Activated T-cell treated with anti-CD3 and anti-CD28 coated beads for 24 hours (primary cell): Measurements from ENCODE around the gene NOXA1.
A peak's percentile ranks its signal among the peaks of the same experiment; 100 is the strongest.
"Not testable (repeated sequence)": the region's sequence is repeated elsewhere in the genome, so short reads cannot be mapped to it uniquely, and the experiment has no call there.

Source experiments
- DNase-seq: peaks from one replicate; pipeline ENCODE4 v3.0.0-alpha.2; 2020; ENCODE audit warnings: low read depth

Gene NOXA1

DNA sequence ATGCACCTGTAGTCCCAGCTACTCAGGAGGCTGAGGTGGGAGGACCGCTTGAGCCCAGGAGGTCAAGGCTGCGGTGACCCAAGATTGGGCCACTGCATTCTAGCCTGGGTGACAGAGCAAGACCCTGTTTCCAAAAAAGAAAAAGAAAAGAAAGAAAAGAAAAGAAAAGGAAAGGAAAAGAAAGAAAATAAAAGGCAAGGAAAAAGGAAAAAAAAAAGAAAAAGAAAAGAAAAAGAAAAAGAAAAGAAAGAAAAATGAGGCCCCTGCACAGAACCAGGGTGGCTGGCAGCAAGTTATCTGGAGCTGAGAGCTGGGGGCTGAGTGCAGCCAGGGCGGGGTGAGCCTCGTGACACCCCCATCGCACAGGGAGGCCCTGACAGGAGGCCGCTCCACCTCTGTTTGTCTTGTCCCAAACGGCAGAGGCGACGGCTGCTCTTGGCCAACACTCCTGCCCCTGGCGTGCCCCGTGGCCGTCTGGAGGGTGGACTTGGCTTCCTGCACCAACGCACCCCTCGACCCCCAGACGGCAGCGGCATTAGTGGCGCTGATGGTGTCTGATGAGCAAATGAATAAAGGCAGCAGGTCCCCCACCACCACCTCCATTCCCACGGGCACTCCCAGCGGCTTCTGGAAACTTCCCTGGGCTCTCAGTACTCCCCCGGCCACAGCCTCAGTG is 17.0 kb upstream of the NOXA1 start:
- DNase-seq: no peak

DNA sequence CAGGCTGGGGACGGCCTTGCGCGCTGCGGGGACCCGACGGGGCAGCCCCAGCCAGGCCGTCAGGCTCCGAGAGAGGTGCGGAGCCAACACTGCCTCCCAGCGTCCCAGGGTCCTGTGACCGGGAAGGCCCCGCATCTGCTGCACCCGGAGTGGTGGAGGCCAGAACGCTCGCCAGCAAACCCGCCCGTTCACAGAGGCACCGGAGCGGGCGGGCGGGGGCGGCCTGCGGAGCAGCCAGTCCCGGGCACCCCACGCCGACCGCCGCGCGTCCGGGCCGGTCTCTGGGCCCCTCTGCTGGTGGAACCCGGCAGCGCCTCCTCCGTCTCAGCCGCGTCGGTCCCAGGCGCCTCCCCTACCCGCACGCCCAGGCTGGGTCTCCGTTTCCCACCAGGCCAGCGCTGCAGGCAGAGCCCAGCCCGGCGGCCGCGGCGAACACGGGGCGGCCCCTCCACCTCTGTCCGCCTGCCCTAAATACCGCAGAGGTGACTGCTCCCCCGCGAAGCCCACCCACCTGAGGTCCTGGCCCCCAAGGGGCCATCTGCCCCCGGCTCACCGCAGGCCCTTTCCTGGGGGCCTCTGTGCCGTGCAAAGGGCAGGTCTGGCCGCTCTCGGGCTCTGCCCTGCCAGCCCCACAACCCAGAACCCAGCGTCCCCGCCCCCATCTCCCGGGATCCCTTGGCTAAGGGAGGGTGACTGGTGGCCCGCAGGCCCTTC is 16.2 kb upstream of the NOXA1 start:
- DNase-seq: peak; percentile 46

GRCh38 chr9:137407590-137408300 is 15.4 kb upstream of the NOXA1 start:
- no peak for DNase-seq

DNA sequence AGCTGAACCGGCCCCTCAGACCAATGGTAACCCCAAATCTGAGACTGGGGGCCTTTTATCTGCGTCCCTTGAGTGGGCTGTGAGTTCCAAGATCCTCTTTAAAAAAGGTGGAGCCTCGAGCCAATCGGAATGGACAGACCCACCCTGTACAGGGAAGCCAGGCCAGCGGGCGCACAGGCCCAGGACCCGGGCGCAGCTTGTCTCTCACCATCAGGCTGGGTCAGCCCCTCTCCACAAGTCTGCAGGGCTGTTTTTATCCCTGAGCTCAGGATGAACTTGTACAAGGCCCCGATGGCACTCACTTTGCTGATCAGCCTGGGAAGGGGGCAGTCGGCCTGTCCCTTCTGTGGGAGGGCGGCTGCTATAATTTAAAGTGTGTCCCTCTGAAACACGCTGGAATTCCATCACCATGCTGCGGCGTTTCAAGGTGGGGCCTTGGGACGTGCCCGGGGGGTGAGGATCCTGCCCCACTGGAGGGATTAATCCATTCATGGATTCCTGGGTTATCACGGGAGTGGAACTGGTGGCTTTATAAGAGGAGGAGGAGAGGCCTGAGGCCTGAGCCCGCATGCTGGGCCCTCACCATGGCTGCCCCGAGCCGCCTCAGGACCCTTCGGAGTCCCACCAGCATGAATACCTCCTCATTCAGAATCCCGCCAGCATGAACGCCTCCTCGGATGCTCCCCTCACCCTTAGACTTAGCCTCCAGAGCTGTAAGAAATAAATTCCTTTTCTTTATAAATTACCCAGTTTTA is 14.4 kb upstream of the NOXA1 start:
- DNase-seq: no peak

DNA sequence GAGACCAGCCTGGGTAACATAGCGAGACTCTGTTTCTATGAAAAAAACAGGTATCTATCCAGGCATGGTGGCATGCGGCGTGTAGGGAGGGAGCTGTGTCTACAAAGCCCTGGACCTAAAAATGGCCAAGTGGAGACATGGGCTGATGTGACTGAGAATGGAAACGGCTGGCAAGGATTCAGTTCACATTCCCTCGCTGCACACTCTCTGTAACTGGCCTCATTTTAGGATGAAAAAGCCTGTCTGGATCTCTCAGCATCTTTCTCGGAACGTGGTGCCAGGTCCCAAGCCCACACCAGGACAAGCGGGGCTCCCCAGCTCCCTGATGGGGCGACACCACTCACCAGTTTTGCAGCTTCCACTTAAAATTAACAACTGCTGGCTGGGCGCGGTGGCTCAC is 13.7 kb upstream of the NOXA1 start:
- no peak for DNase-seq

DNA sequence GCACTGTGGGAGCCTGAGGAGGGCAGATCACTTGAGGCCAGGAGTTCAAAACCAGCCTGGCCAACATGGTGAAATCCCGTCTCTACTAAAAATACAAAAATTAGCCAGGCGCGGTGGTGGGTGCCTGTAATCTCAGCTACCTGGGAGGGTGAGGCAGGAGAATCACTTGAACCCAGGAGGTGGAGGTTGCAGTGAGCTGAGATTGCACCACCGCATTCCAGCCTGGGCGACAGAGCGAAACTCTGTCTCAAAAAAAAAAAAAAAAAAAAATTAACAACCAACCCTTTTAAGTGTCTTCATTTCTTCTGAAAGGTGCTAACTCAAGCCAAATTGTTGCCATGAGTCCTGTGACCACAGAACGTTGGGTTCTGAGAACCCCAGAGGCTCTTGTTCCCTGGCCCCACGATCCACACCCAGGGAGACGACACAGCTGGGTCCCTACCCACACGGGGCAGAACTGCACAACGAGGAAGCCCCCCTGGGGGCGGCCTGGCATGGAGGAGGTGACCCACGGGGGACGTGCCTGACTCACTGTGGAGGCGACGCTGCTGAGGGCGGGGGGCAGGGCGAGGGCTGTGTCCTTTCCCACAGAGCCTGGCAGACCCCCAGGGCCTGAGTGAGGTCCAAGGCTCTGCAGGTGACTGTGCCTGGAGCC is 12.8 kb upstream of the NOXA1 start:
- DNase-seq: not testable (repeated sequence)

DNA sequence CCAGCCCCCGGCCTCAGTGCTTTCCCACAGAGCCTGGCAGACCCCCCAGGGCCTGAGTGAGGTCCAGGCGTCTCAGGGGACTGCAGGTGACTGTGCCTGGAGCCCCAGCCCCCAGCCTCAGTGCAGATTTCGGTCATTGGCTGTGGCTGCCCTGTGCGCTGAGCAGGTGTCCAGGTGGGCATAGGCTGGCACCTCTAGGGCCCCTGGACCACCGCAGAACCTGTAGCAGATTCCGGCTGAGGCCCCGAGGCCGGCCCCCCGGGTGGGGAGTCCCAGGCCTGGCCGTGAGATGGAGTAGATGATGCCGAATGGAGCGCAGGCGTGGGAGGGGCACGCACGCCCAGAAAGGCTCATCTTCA is 12.3 kb upstream of the NOXA1 start:
- no peak for DNase-seq

DNA sequence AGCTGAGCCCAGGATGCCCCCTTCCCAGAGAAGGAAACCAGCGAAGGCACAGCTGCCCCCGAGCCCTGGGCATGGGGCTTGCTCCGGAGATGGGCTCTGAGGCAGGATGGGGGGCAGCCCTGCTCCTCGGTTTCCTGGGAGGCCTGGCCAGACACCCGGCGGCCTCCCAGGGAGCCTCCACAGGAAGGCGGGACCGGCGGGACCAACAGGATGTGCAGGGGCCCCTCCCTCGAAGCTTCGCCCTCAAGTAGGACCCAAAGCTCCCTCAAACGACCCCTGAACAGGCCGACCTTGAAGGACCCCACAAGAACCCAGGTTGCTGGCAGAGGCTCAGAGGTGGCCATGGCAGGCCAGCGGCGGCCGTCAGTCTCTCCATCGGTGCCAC is 11.9 kb upstream of the NOXA1 start:
- no peak for DNase-seq

DNA sequence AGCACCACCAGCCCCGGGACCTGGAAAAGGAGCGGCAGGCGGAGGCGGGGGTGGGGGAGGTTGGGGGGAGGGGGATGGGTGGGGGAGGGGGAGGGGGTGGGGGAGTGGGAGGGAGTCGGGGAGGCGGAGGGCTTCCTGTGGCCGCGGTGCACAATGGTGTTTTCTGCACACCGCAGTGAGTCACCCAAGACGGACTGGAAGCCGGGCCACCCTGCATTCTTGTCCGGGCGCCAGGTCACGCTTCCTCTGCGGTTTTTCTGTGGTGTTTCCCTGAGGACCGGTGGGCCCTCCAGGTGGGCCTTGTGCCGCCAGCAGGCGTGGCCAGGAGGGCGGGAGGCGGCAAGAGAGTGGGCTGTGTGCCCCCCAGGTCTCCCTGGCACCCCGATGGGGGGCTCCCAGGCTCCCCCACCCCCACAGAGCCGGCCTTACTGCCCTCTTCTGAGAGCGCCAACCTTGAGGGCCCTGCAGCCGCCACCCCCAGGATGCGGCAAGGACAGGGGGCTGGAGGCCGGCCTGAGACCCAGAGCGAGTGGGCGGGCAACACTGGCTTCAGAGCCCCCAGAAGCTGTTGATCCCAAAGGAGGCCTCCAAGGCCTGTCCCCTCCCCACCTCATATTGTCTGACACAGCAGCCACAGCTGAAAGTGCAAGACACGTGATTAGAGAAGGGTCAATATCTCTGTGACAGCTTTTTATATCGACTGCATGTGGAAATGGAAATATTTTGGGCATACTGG is 11.4 kb upstream of the NOXA1 start:
- no peak for DNase-seq

DNA sequence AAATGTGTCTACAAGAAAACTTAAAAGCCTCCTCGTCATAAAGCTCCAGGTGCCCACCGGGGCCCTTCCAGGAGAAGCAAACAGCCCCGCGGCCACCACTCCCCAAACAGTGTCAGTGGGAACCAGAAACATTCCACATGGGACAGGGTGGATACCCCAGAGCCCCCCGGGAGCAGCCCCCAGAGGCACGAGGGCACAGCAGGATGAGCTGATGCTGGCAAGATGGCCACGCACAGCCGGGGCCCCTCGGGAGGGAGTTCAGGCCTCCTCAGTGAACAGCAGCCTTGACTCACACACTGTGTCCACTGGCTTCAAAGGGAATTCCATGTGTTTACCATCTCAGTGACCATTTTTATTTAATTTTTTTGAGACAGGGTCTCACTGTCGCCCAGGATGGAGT is 10.8 kb upstream of the NOXA1 start:
- no peak for DNase-seq

GRCh38 chr9:137415451-137415850 is 7.7 kb upstream of the NOXA1 start:
- no peak for DNase-seq

DNA sequence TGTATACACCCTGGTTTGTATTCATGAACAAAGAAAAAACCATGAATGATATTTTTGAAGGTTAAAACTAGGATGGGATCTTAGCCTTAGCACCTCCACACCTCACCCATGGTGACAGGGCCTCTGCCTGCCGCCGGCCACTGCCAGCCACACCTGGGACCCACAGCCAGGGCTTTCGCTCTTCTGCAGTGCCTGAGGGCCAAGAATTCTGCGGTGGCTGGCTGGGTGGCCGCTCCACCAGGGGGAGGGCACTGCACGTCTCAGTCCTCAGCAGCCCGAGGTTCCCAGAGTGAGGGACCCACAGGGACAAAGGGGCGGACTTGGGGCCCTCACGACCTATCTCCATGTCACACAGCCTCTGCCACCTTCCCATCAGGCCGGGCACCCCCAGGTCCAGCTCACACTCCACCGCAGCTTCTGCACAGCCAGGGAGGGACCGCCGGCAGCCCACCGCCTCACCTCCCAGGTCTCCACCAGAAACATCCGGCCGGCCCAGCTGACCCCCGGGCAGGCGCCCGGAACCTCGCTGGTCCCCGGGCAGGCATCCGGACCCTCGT is 7.1 kb upstream of the NOXA1 start:
- no peak for DNase-seq

GRCh38 chr9:137416563-137417151 is 6.5 kb upstream of the NOXA1 start:
- no peak for DNase-seq

DNA sequence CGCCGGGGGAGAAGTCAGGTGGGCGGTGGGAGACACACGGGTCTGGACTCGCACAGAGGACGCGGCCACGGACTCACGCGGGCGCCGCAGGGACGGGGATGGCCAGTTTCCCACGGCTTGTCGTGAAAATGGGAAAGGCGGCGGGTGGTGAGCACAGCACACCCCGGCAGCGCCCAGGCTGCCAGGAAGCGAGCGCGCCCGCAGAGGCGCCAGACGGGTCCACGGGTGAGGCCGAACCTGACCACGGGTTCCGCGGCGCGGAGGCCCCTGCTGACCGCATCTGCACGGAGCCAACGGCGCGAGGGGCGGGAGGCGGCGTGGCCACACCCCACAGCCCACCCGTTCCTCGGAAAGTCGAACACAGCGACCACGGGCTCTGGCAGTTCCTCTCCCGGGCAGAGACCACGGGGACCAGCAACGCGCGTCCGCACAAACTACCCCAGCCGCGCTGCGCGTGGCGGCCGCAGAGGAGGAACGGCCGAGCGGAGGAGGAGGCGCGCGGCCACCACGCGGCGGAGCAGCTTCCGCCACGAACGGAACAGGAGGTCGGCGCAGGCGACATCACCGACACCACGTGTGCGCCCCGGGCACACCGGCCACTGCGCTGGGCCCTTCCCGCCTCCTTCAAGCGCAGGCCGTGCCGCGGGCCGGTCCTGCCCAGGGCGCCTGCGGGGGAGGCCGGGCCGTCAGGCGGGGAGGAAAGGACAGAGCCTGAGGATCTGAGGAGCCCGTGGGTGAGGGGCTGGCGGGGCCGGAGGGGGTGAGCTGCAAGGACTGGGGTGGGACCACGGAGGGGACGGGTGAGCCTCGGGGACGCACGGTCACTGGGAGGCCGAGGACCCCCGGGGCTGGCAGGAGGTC is 5.8 kb upstream of the NOXA1 start:
- no peak for DNase-seq

- DNase-seq: no peak
Measured at GRCh38 chr9:137421838-137422603, 1.2 kb upstream of the NOXA1 start.

- DNase-seq: no peak
Measured at GRCh38 chr9:137423514-137424291, 510 bp downstream of the NOXA1 start.

DNA sequence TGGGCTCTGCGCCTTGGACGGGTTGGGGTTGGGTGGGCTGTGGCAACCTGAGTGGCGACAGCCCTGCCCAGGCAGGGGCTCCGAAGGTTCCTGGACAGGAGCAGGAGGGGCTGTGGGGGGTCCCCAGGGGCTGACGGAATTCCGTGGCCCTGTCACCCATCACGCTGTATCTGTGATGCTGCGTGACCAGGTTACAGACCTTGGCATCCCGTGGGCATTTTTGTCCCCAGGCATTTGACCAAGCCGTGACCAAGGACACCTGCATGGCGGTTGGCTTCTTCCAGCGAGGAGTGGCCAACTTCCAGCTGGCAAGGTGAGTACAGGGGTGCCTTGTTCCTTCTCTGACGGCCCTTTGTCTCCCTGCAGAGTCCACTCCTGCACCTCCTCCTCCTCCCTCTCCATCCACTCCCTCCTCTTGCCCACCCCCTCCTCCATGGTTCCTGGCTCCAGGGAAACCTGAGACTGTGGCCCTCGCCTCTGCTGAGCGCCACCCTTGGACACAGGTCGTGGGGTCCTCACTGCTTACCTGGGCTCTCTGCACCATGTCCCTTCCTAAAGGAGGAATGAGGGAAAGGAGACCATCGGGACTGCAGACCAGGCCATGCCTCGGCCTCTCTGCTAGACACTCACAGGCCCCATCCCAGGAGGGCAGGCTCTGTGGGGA is 3.0 kb downstream of the NOXA1 start:
- no peak for DNase-seq
